NCI-H345 treated with DMSO at 0.1 percent for 48 hours (cell line): Measurements from ENCODE around the gene CCDC149.

Experiments used
- DNase-seq: peaks from one replicate; lab custom pipeline; 2025; ENCODE audit not compliant: unreplicated experiment; lab: John Stamatoyannopoulos, UW

Gene CCDC149

GRCh38 chr4:24845132-24845531, 67.7 kb downstream of the CCDC149 start:
- no peak for DNase-seq

GRCh38 chr4:24843096-24843495, 69.7 kb downstream of the CCDC149 start:
- no peak for DNase-seq

GRCh38 chr4:24842356-24842755, 70.5 kb downstream of the CCDC149 start:
- no peak for DNase-seq

- no peak for DNase-seq
These were observed 71.9 kb downstream of the CCDC149 start for GRCh38 chr4:24840826-24841543.

GRCh38 chr4:24840362-24840761, 72.5 kb downstream of the CCDC149 start:
- no peak for DNase-seq

- no peak for DNase-seq
These were observed 75.1 kb downstream of the CCDC149 start for GRCh38 chr4:24837781-24838180.

GRCh38 chr4:24837336-24837735, 75.5 kb downstream of the CCDC149 start:
- no peak for DNase-seq

- DNase-seq, result no peak
These were observed 76.1 kb downstream of the CCDC149 start for GRCh38 chr4:24836661-24837242.

- DNase-seq, result no peak
These were observed 77.1 kb downstream of the CCDC149 start for GRCh38 chr4:24835696-24836095.

GRCh38 chr4:24831637-24832036, 81.2 kb downstream of the CCDC149 start:
- no peak for DNase-seq

GRCh38 chr4:24824720-24825119, 88.1 kb downstream of the CCDC149 start:
- no peak for DNase-seq

GRCh38 chr4:24820541-24820940, 92.3 kb downstream of the CCDC149 start:
- DNase-seq, result no peak

GRCh38 chr4:24816797-24817196, 96.0 kb downstream of the CCDC149 start:
- no peak for DNase-seq

GRCh38 chr4:24813732-24814131, 99.1 kb downstream of the CCDC149 start:
- no peak for DNase-seq

- DNase-seq, result no peak
These were observed 101.8 kb downstream of the CCDC149 start for GRCh38 chr4:24810871-24811631.

GRCh38 chr4:24809815-24810405, 102.9 kb downstream of the CCDC149 start:
- no peak for DNase-seq

- no peak for DNase-seq
These were observed 103.5 kb downstream of the CCDC149 start for GRCh38 chr4:24809376-24809775.

GRCh38 chr4:24808955-24809354, 103.9 kb downstream of the CCDC149 start:
- no peak for DNase-seq

GRCh38 chr4:24808261-24808660, 104.6 kb downstream of the CCDC149 start:
- DNase-seq, result no peak

- no peak for DNase-seq
These were observed 105.2 kb downstream of the CCDC149 start for GRCh38 chr4:24807611-24808010.

- no peak for DNase-seq
These were observed 106.4 kb downstream of the CCDC149 start for GRCh38 chr4:24806206-24806990.
